CD8-positive, alpha-beta memory T cell (primary cell): ENCODE results near the gene TSTD1. TPM values are rescaled to one million over a fixed set of nuclear protein-coding genes. Genes with fewer than 3 reads are reported as not detected.

ENCODE experiments used
- polyA plus RNA-seq: library from polyadenylated mRNA; unstranded; fragments of 300-500 nt; fragmentation: Illumina TruSeq; gene quantifications from one replicate; pipeline ENCODE4 v1.2.3, GENCODE V29; 2021
- total RNA-seq, 2 experiments: library from RNA; stranded (reverse); gene quantifications; one replicate each; pipeline ENCODE4 v1.2.3, GENCODE V29; 2021

TSTD1 gene
- total and polyA plus RNA-seq, 3 experiments from 2014 or later = 40.2 to 288 (median 46.1) TPM

Other genes with a start within 250 kb of the TSTD1 start
- gene LY9, start 242.8 kb downstream of the TSTD1 start, total RNA-seq = 10 to 100 TPM; 16.4 to 16.5 TPM
- gene LY9, start 242.8 kb downstream of the TSTD1 start, polyA plus RNA-seq = 206 TPM
- gene CD244, start 176.1 kb downstream of the TSTD1 start, total RNA-seq = 1 to 10 TPM; 1.8 to 1.9 TPM
- 40.7 TPM for gene CD244, start 176.1 kb downstream of the TSTD1 start, polyA plus RNA-seq
- gene ITLN1, start 153.8 kb downstream of the TSTD1 start, total RNA-seq = not detected
- gene ITLN1, start 153.8 kb downstream of the TSTD1 start, polyA plus RNA-seq = not detected
- not detected for gene ITLN2, start 84.2 kb downstream of the TSTD1 start, total RNA-seq
- not detected for gene ITLN2, start 84.2 kb downstream of the TSTD1 start, polyA plus RNA-seq
- 10 to 100 TPM; 11.6 to 14.1 TPM for gene F11R, start 17.8 kb downstream of the TSTD1 start, total RNA-seq
- 18.3 TPM for gene F11R, start 17.8 kb downstream of the TSTD1 start, polyA plus RNA-seq
- gene USF1, start 7.0 kb upstream of the TSTD1 start, total RNA-seq = 10 to 100 TPM; 63.3 to 67.7 TPM
- 6.7 TPM for gene USF1, start 7.0 kb upstream of the TSTD1 start, polyA plus RNA-seq
- 100 to 1,000 TPM; 147 to 149 TPM for gene ARHGAP30, start 30.9 kb upstream of the TSTD1 start, total RNA-seq
- 213 TPM for gene ARHGAP30, start 30.9 kb upstream of the TSTD1 start, polyA plus RNA-seq
- gene NECTIN4, start 50.6 kb upstream of the TSTD1 start, total RNA-seq = under 1 TPM; 0.09 TPM
- not detected for gene NECTIN4, start 50.6 kb upstream of the TSTD1 start, polyA plus RNA-seq
- gene KLHDC9, start 59.4 kb upstream of the TSTD1 start, total RNA-seq = under 1 TPM; 0.42 to 0.49 TPM
- gene KLHDC9, start 59.4 kb upstream of the TSTD1 start, polyA plus RNA-seq = not detected
- gene PFDN2, start 79.1 kb upstream of the TSTD1 start, total RNA-seq = 100 to 1,000 TPM; 133 to 142 TPM
- 96.4 TPM for gene PFDN2, start 79.1 kb upstream of the TSTD1 start, polyA plus RNA-seq
- gene NIT1, start 79.1 kb upstream of the TSTD1 start, total RNA-seq = 10 to 100 TPM; 33.9 to 36.3 TPM
- 16.7 TPM for gene NIT1, start 79.1 kb upstream of the TSTD1 start, polyA plus RNA-seq
- gene DEDD, start 93.7 kb upstream of the TSTD1 start, total RNA-seq = 10 to 100 TPM; 41.0 to 41.9 TPM
- gene DEDD, start 93.7 kb upstream of the TSTD1 start, polyA plus RNA-seq = 30.0 TPM
- 100 to 1,000 TPM; 109 to 118 TPM for gene UFC1, start 115.0 kb upstream of the TSTD1 start, total RNA-seq
- gene UFC1, start 115.0 kb upstream of the TSTD1 start, polyA plus RNA-seq = 174 TPM
- gene USP21, start 120.5 kb upstream of the TSTD1 start, total RNA-seq = 10 to 100 TPM; 26.1 to 27.4 TPM
- gene USP21, start 120.5 kb upstream of the TSTD1 start, polyA plus RNA-seq = 28.3 TPM
- 10 to 100 TPM; 24.4 to 31.3 TPM for gene PPOX, start 127.5 kb upstream of the TSTD1 start, total RNA-seq
- 17.6 TPM for gene PPOX, start 127.5 kb upstream of the TSTD1 start, polyA plus RNA-seq
- gene B4GALT3, start 138.5 kb upstream of the TSTD1 start, total RNA-seq = 10 to 100 TPM; 59.4 to 60.9 TPM
- 58.9 TPM for gene B4GALT3, start 138.5 kb upstream of the TSTD1 start, polyA plus RNA-seq
- under 1 TPM; 0.37 to 0.58 TPM for gene ADAMTS4, start 160.1 kb upstream of the TSTD1 start, total RNA-seq
- 0.17 TPM for gene ADAMTS4, start 160.1 kb upstream of the TSTD1 start, polyA plus RNA-seq
- gene NDUFS2, start 163.4 kb upstream of the TSTD1 start, total RNA-seq = 10 to 100 TPM; 93.5 to 97.1 TPM
- gene NDUFS2, start 163.4 kb upstream of the TSTD1 start, polyA plus RNA-seq = 82.1 TPM
- 1 to 10 TPM; 4.1 to 5.1 TPM for gene FCER1G, start 176.3 kb upstream of the TSTD1 start, total RNA-seq
- gene FCER1G, start 176.3 kb upstream of the TSTD1 start, polyA plus RNA-seq = 19.0 TPM
- not detected for gene APOA2, start 184.7 kb upstream of the TSTD1 start, total RNA-seq
- not detected for gene APOA2, start 184.7 kb upstream of the TSTD1 start, polyA plus RNA-seq
- 10 to 100 TPM; 24.7 to 26.1 TPM for gene TOMM40L, start 187.1 kb upstream of the TSTD1 start, total RNA-seq
- 6.9 TPM for gene TOMM40L, start 187.1 kb upstream of the TSTD1 start, polyA plus RNA-seq
- not detected for gene NR1I3, start 199.2 kb upstream of the TSTD1 start, total RNA-seq
- gene NR1I3, start 199.2 kb upstream of the TSTD1 start, polyA plus RNA-seq = not detected
- not detected for gene PCP4L1, start 219.8 kb upstream of the TSTD1 start, total RNA-seq
- not detected for gene PCP4L1, start 219.8 kb upstream of the TSTD1 start, polyA plus RNA-seq